EH (cell line): ENCODE measurements around the gene LGALS12.

Source experiments
- DNase-seq: peaks from one replicate; pipeline ENCODE4 v3.0.0-alpha.2; 2015; ENCODE audit warnings: low read depth

The LGALS12 gene

DNA sequence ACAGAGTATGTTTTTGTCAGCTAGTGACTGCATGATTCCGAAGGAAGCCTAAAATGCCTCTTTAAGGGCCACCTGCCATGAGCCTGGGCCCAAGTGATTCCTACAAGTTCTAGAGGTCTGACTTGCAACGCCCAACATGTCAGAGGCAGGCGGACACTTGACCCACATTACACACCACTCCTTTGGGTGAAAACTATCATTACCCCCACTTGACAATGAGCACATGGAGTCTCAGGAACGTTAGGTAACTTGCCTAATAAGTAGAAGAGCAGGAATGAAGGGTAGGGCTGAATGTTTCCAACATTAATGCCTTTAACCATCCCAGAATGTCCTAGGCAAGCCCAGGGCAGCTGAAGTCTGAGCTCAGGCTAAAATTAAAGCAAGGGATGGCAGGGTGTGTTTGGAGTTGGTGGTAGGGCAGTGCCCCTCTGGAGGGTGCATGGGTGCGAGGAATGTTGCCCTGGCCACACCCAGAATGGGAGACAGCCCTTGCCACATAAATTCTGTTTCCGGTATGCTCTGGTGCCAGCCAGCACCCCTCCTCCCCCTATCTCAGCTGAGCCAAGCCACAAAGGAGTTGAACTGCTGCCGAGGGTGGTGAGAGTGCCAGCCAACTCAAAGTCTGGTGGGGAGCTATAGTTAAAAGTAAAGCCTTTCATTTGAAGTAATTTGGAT is 54.8 kb downstream of the LGALS12 start:
- DNase-seq = no peak

DNA sequence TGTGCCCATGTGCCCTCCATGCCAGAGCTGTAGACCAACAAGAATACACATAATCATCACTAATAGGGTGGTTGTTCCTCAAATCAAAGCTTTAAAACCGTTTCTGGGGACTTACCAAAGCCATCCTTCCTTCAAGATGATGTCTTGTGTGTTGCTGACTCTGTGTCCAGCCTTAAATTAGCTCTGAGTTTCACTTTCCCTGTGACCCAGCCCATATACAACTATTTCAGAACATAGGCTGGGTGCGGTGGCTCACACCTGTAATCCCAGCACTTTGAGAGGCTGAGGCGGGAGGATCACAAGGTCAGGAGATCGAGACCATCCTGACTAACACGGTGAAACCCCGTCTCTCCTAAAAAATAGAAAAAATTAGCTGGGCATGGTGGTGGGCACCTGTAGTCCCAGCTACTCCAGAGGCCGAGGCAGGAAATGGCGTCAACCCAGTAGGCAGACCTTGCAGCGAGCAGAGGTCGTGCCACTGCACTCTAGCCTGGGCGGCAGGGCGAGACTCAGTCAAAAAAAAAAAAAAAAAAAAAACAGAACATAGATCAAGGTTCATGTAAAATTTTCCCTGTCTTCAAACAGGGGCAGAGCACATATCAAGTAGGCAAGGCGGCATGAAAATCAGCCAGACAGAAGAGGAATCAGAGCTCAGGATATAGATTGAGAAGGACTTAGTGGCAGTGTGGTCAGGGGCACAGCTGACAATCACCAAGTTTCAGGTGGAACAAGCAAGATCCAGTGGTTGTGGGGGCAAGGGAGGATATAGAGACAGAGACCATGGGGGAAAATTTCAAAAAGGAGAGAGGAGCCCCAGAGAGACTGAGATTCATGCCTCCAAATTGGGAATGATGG is 57.5 kb downstream of the LGALS12 start, which contains the start of gene PLAAT2:
PLAAT2 (minus strand) TSS at position 179 of the 855 bp plus-strand sequence; CDS start at position 124, 55 bp downstream.
- DNase-seq = no peak

DNA sequence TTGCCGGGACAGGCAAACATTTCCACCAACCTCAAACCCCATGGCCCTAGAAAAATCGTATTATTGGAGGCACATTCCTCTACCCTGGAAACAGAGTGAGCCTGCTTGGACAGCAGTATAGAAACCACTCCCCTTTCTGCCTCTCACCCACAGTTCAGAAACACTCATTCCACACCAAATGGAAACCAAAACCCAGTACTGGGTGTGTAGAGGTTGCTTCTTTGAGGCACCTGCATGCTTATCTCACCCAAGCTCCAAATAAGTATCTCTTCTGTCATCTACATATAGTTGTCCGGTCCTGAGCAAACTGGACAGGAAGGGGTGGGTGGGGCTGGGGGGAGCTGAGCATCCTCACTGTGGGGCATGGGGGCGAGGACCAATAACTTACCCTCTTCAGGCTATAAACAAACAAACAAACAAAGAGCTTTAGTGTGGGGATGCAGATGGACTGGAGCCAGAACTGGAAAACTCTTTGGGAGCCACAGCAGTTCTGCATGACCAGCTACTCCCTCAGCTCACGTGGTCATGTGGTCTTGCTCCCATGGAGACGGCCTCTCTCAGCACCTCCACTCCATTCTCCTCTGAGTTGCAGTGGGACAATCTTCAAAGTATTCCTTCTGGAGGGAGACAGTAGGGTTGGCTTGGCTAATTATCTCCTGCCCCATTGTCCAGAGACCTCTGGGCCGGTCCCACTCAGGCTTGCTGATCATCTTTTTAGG is 58.3 kb downstream of the LGALS12 start:
- DNase-seq = no peak

DNA sequence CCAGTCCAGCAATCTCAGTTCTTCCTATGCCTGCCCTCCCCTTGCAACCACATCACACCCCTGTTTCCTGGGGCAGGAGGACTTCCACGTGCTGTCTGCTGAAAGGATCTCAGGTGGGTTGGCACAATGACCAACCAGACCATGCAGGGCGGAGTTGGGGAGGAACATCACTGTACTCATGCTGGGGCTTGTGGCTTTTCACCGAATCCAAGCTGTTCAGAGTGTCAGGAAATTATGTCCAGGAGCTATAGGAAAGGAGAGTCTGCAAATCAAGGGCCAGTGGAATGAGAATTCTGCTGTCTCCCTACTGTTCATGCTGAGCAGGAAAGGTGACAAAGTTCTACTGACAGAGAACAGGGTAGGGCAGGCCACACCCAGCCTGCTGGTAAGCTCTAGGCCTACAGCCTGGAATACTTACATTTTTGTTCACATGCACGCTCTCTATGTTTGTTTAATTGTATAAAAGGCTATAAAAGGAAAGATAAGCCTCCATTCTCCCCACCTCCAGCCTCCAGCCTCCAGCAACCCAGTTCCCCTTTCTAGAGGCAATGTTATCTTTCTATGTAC is 59.0 kb downstream of the LGALS12 start:
- DNase-seq = peak; percentile 7
